Fibroblast of skin of left biceps (primary cell): Measurements from ENCODE around the gene PTTG2.

Source experiments
- DNase-seq, 2 experiments: peaks; one replicate each; pipeline ENCODE4 v3.0.0-alpha.2; 2013; ENCODE audit warnings: low read depth in 2 of 2

PTTG2 gene

DNA sequence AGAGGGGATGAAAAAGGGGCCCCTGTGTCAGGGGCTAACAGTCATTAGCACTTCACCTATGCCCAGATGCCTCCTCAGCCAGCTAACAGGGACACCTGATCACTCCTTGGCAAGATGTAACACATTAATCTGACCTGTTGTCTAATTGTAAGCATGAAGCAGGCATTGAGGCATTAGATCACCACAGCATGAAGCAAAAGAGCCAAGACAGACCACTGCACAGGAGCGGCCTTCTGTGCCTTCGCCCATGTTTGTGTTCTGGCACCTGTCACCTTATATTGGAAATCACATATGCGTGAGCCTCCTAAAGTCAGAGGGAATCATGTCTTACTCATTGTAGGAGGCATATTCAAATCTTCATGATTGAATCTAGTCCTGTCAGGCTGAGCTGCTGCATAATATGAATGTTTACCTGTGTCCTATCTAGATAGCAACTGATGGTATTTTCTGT lies 48.4 kb downstream of the PTTG2 start:
- DNase-seq, result no peak

- no peak for DNase-seq
Observed at GRCh38 chr4:38009421-38009820, 49.2 kb downstream of the PTTG2 start.

DNA sequence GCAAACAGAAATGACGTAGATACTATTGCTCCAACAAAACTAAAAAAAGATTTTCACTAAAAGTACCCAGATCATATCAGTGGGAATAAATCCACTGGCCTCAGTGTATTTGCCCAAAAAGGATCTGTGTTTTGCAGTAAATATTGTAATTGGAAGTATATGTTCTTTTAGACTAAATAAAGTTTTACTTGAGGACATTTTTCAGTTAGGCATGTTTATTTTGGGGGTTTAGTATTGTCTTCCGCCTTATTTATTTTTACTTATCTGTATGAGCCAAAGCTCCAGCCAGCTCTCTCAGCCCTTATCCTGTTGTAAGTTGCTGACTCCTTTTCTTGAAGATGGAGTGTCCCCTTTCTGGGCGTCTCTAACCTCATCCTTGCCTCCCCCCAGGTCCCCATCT lies 49.8 kb downstream of the PTTG2 start:
- DNase-seq, result no peak
